ENCODE data around the gene ANKRD39.

DNA sequence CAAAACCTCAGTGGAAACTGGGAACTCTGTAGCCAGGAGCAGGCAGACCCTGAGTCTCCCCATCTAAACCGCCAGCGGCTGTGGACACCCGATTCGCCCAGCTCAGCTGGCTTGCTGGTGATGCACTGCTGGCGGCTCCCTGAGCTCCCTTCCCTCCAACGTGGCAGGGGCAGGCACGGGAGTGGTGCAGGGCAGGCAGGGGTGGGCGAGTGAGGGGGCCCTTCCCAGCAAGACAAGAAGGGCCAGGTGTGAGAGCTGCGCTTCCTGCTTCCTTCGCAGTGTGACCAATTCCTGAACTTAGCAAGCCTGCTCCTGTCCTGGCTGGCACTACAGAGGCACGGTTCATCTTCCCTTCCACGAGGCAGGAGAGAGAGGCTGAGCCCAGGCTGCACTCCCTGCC is 24.4 kb upstream of the ANKRD39 start:
- TF ChIP-seq, protein P1, sequence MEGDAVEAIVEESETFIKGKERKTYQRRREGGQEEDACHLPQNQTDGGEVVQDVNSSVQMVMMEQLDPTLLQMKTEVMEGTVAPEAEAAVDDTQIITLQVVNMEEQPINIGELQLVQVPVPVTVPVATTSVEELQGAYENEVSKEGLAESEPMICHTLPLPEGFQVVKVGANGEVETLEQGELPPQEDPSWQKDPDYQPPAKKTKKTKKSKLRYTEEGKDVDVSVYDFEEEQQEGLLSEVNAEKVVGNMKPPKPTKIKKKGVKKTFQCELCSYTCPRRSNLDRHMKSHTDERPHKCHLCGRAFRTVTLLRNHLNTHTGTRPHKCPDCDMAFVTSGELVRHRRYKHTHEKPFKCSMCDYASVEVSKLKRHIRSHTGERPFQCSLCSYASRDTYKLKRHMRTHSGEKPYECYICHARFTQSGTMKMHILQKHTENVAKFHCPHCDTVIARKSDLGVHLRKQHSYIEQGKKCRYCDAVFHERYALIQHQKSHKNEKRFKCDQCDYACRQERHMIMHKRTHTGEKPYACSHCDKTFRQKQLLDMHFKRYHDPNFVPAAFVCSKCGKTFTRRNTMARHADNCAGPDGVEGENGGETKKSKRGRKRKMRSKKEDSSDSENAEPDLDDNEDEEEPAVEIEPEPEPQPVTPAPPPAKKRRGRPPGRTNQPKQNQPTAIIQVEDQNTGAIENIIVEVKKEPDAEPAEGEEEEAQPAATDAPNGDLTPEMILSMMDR (IDR thresholded peaks at IDR 0.05) = no peak
- TF ChIP-seq EP300 (IDR thresholded peaks at IDR 0.05; ENCODE audit: low read depth) = no peak

All from transverse colon (tissue), 3 donors.